ENCODE results near the gene SEMA4C. TPM values are rescaled to one million over a fixed set of nuclear protein-coding genes. Genes with fewer than 3 reads are reported as not detected.

Gene SEMA4C
- total and polyA plus RNA-seq, 9 of the 15 experiments (the other 6 are each of a cell fraction or from before 2014, with no cell fraction given): 0.32 to 59.7 (median 23.9) TPM

DNA sequence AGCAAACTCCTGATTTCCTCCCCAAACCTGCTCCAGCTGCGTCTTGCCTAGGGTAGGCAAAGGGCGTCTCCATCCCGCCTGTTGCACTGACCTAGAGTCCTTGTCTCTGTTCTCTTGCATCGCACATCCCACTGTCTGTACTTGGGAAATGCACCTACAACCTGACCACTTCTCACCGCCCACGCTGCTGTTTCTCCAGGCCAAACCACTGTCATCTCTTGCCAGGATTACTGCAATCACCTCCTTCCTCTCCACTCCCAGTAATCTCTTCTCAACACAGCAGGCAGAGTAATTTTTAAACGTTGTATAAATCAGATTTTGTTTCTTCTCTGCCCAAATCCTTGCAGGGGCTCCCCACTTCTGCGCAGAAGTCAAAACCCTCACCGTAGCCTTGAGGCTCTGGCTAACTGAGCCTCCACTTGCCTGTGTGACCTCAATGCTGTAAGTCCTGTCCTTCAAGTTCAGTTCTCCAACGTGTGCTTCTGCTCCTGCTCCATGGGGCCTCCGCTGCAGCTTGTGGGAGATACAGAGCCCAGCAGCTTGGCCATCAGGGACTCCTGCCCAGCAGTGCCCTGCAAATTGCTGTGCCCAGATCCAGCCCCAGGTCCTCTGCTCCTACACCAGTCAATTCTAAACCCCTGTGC lies 27.7 kb upstream of the SEMA4C start (continued):
- TF ChIP-seq, protein P1, sequence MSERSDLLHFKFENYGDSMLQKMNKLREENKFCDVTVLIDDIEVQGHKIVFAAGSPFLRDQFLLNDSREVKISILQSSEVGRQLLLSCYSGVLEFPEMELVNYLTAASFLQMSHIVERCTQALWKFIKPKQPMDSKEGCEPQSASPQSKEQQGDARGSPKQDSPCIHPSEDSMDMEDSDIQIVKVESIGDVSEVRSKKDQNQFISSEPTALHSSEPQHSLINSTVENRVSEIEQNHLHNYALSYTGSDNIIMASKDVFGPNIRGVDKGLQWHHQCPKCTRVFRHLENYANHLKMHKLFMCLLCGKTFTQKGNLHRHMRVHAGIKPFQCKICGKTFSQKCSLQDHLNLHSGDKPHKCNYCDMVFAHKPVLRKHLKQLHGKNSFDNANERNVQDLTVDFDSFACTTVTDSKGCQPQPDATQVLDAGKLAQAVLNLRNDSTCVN (CRISPR knock-in tag; IDR thresholded peaks at IDR 0.05): no peak
- peak; percentile 73 to 97 for TF ChIP-seq RCOR1 (IDR thresholded peaks at IDR 0.05; ENCODE audit: borderline replicate concordance in 1 of 2, low read depth in 2 of 2, low read length in 2 of 2)
- TF ChIP-seq CREBBP (IDR thresholded peaks at IDR 0.05; ENCODE audit: low read depth, low read length): no peak
- 0 out of 2 replicates have a peak, but pooled peaks have one; percentile 19 for TF ChIP-seq SMARCA4 (IDR thresholded peaks at IDR 0.05)
- TF ChIP-seq CEBPG (CRISPR knock-in tag; IDR thresholded peaks at IDR 0.05): no peak
- 0 out of 4 replicates have a peak, but pooled peaks of 1 of the 2 experiments have one; percentile 21 for TF ChIP-seq CEBPG (tag; conservative IDR thresholded peaks at IDR 0.05 in 1 of 2, IDR thresholded peaks at IDR 0.05 in 1 of 2)
- no peak for TF ChIP-seq PTRF (tag; IDR thresholded peaks at IDR 0.05)
- TF ChIP-seq FOXK1 (CRISPR knock-in tag; IDR thresholded peaks at IDR 0.05; ENCODE audit: borderline replicate concordance): peak; percentile 25; the same call in 1 of the 2 replicates
- TF ChIP-seq HDAC2 (IDR thresholded peaks at IDR 0.05): peak; percentile 88
- 0 out of 2 replicates have a peak, but pooled peaks have one; percentile 28 for TF ChIP-seq HDGF (IDR thresholded peaks at IDR 0.05)
- peak; percentile 79 for TF ChIP-seq CBFA2T3 (IDR thresholded peaks at IDR 0.05)
- no peak for TF ChIP-seq FOS (IDR thresholded peaks at IDR 0.05; ENCODE audit: extremely low read depth, insufficient read length)
- TF ChIP-seq, protein P2, sequence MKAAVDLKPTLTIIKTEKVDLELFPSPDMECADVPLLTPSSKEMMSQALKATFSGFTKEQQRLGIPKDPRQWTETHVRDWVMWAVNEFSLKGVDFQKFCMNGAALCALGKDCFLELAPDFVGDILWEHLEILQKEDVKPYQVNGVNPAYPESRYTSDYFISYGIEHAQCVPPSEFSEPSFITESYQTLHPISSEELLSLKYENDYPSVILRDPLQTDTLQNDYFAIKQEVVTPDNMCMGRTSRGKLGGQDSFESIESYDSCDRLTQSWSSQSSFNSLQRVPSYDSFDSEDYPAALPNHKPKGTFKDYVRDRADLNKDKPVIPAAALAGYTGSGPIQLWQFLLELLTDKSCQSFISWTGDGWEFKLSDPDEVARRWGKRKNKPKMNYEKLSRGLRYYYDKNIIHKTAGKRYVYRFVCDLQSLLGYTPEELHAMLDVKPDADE (conservative IDR thresholded peaks at IDR 0.05; ENCODE audit: control insufficient read depth, low read depth, low read length): no peak
- no peak for TF ChIP-seq KDM2B (CRISPR knock-in tag; IDR thresholded peaks at IDR 0.05)
- no peak for TF ChIP-seq ZSCAN29 (IDR thresholded peaks at IDR 0.05)
- peak in 1 of 2 experiments; percentile 21; a peak in 1 of 4 replicates for TF ChIP-seq NRF1 (conservative IDR thresholded peaks at IDR 0.05 in 1 of 2, IDR thresholded peaks at IDR 0.05 in 1 of 2)
- TF ChIP-seq, protein P3, sequence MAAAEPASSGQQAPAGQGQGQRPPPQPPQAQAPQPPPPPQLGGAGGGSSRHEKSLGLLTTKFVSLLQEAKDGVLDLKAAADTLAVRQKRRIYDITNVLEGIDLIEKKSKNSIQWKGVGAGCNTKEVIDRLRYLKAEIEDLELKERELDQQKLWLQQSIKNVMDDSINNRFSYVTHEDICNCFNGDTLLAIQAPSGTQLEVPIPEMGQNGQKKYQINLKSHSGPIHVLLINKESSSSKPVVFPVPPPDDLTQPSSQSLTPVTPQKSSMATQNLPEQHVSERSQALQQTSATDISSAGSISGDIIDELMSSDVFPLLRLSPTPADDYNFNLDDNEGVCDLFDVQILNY (CRISPR knock-in tag; IDR thresholded peaks at IDR 0.05): no peak
- TF ChIP-seq ETV5 (CRISPR knock-in tag; IDR thresholded peaks at IDR 0.05; ENCODE audit: low read depth): 0 out of 2 replicates have a peak, but pooled peaks have one; percentile 39
- TF ChIP-seq CEBPB (tag; IDR thresholded peaks at IDR 0.05): peak; percentile 34; the same call in 1 of the 2 replicates
- TF ChIP-seq TAL1 (IDR thresholded peaks at IDR 0.05): peak; percentile 16; the same call in 1 of the 2 replicates
- TF ChIP-seq ARID1B (IDR thresholded peaks at IDR 0.05): peak; percentile 38
- no peak for TF ChIP-seq SMAD1 (IDR thresholded peaks at IDR 0.05; ENCODE audit: low read depth, low read length, partially characterized antibody)
- TF ChIP-seq KDM1A (IDR thresholded peaks at IDR 0.05): peak; percentile 98
- TF ChIP-seq TEAD4 (IDR thresholded peaks at IDR 0.05; ENCODE audit: low read length): peak; percentile 71; the same call in 1 of the 2 replicates
- TF ChIP-seq TEAD4 (CRISPR knock-in tag; IDR thresholded peaks at IDR 0.05; ENCODE audit: borderline replicate concordance): no peak
